ENCODE measurements around the gene NRGN.

DNA sequence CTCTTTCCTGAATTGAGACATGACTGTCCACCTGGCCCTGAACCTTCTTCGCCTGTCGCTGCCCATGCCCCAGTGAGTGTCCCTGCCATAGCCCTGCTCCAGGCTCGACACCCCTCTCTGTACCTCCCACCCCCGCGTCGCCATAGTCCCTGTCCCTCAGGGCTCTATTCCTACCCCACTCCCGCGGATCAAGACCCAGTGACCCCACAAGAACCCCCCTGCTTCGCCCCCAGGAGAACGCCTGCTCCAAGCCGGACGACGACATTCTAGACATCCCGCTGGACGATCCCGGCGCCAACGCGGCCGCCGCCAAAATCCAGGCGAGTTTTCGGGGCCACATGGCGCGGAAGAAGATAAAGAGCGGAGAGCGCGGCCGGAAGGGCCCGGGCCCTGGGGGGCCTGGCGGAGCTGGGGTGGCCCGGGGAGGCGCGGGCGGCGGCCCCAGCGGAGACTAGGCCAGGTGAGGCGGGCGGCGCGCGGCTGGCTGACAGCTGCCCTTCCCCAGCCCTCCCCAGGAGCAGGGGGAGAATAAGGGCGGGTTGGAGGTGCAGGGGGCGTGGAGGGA lies 5.6 kb downstream of the NRGN start:
- TF ChIP-seq, protein P1, sequence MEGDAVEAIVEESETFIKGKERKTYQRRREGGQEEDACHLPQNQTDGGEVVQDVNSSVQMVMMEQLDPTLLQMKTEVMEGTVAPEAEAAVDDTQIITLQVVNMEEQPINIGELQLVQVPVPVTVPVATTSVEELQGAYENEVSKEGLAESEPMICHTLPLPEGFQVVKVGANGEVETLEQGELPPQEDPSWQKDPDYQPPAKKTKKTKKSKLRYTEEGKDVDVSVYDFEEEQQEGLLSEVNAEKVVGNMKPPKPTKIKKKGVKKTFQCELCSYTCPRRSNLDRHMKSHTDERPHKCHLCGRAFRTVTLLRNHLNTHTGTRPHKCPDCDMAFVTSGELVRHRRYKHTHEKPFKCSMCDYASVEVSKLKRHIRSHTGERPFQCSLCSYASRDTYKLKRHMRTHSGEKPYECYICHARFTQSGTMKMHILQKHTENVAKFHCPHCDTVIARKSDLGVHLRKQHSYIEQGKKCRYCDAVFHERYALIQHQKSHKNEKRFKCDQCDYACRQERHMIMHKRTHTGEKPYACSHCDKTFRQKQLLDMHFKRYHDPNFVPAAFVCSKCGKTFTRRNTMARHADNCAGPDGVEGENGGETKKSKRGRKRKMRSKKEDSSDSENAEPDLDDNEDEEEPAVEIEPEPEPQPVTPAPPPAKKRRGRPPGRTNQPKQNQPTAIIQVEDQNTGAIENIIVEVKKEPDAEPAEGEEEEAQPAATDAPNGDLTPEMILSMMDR (IDR thresholded peaks at IDR 0.05), result no peak
- no peak for TF ChIP-seq POLR2A (IDR thresholded peaks at IDR 0.05)
